Hepatocyte (in vitro differentiated cells): ENCODE data around the gene C1QTNF4. TPM values are rescaled to one million over a fixed set of nuclear protein-coding genes. Genes with fewer than 3 reads are reported as not detected.

Source experiments
- DNase-seq: peaks from one replicate; pipeline ENCODE4 v3.0.0-alpha.2; 2016; ENCODE audit warnings: low spot score
- H2AFZ ChIP-seq: fragments of 200-600 bp; sonication (generic); 2 replicates; pipeline ENCODE4 v1.6.0; 2016; ENCODE audit warnings: antibody characterized with exemption, mild to moderate bottlenecking
- H3K27ac ChIP-seq: fragments of 200-600 bp; sonication (generic); 2 replicates; pipeline ENCODE4 v1.5.1; 2016; ENCODE audit warnings: mild to moderate bottlenecking
- H3K27me3 ChIP-seq: fragments of 200-600 bp; sonication (generic); 2 replicates; pipeline ENCODE4 v1.6.1; 2016
- H3K36me3 ChIP-seq: fragments of 200-600 bp; sonication (generic); replicated peaks from 2 replicates; pipeline ENCODE4 v1.5.1; 2016; ENCODE audit warnings: low read depth; ENCODE audit not compliant: insufficient read depth
- H3K4me1 ChIP-seq: fragments of 200-600 bp; sonication (generic); 2 replicates; pipeline ENCODE4 v1.5.1; 2016; ENCODE audit warnings: mild to moderate bottlenecking, moderate library complexity; ENCODE audit not compliant: insufficient read depth
- H3K4me2 ChIP-seq: fragments of 200-600 bp; sonication (generic); 2 replicates; pipeline ENCODE4 v1.6.0; 2016
- H3K4me3 ChIP-seq: fragments of 200-600 bp; sonication (generic); 2 replicates; pipeline ENCODE4 v1.5.1; 2016; ENCODE audit warnings: mild to moderate bottlenecking
- H3K79me2 ChIP-seq: fragments of 200-600 bp; sonication (generic); 2 replicates; pipeline ENCODE4 v1.6.0; 2017; ENCODE audit warnings: mild to moderate bottlenecking
- H3K9me2 ChIP-seq: fragments of 200-600 bp; sonication (generic); replicated peaks from 2 replicates; pipeline ENCODE4 v1.6.0; 2017; ENCODE audit warnings: mild to moderate bottlenecking; ENCODE audit not compliant: insufficient read depth
- H3K9me3 ChIP-seq: fragments of 200-600 bp; sonication (generic); 2 replicates; pipeline ENCODE4 v1.5.1; 2016; ENCODE audit warnings: low read depth, mild to moderate bottlenecking
- H4K20me1 ChIP-seq: fragments of 200-600 bp; sonication (generic); 2 replicates; pipeline ENCODE4 v1.6.0; 2016; ENCODE audit warnings: mild to moderate bottlenecking; ENCODE audit not compliant: insufficient read depth, poor library complexity, severe bottlenecking
- EZH2 ChIP-seq: fragments of 200-600 bp; sonication (generic); IDR thresholded peaks from 2 replicates; pipeline ENCODE4 v1.6.1; 2016; ENCODE audit warnings: antibody characterized with exemption, mild to moderate bottlenecking, borderline replicate concordance
- EZH2phosphoT487 ChIP-seq: fragments of 200-600 bp; sonication (generic); IDR thresholded peaks from one replicate; pipeline ENCODE4 v1.6.1; 2018; ENCODE audit warnings: antibody characterized with exemption, mild to moderate bottlenecking, low read depth, moderate library complexity; ENCODE audit not compliant: unreplicated experiment, severe bottlenecking
- WGBS: methylation state at CpG from one replicate; pipeline ENCODE4 v1.1.6; 2016; ENCODE audit warnings: low lambda C conversion rate; ENCODE audit errors: missing lambda C conversion rate; 5-methylcytosine and 5-hydroxymethylcytosine counted together
- polyA plus RNA-seq: library from polyadenylated mRNA; unstranded; fragments of >200 nt; fragmentation: Nextera tagmentation; extraction: Ambion mirVana; gene quantifications from 2 replicates; pipeline ENCODE4 v1.2.1, GENCODE V29; 2016
- total RNA-seq: library from RNA; depleted of rRNA; stranded (reverse); fragments of >200 nt; gene quantifications from 2 replicates; pipeline ENCODE4 v1.2.3, GENCODE V29; 2014
- TF ChIP-seq, protein P1 (sequence below): fragments of 200-600 bp; sonication (generic); IDR thresholded peaks from 2 replicates; pipeline ENCODE4 v1.5.1; 2016; ENCODE audit warnings: antibody characterized with exemption, mild to moderate bottlenecking; ENCODE audit not compliant: poor library complexity

C1QTNF4 gene
- total and polyA plus RNA-seq, 2 experiments from 2014 or later: 0.50 to 0.73 TPM

DNA sequence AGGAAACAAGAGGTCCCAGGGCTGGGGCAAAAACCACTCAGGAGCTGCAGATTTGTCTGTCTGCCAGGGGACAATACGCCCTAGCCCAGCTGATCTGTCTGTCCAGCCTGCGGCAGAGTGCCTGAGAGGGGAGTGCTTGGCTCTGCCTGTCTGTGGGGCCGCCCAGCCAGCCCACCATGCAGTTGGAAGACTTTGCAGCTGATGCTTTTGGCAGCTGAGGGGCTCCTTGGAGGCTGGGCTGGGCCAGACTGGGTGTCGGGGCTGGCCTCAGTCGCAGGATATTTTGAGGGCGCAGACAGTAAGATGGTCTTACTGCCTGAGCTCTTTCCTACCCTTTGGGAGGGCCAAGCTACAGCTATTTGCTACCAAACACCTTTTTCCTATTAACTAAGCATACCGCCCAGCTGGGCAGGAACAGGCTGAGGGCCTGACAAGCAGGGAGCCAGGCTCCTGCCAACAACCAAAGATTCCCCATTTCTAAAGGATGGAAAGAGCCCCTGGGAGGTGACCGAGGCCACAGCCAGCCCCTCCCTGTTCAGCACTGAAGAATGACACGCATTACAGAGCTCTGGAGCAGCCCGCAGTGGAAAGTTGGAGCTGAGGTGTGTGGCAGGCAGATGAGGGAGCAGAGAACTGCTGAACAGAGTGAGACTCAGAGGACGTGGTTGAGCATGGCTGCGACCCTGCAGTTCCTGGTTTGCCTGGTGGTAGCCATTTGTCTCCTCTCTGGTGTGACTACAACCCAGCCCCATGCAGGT is 7.9 kb downstream of the C1QTNF4 start, which contains the start of gene FAM180B:
Gene FAM180B, plus strand, starts transcription at position 581 of the 758 bp plus-strand sequence. Its CDS starts 91 bp downstream, at position 672.
- Histone ChIP-seq H3K27me3 (no peaks in the 10 kb centered on the region), H3K4me3 (no peak within 1 kb of the TSS), H3K79me2 (peaks cover 3% of the 10 kb centered on the region), H3K4me2 (no peak within 1 kb of the TSS), H4K20me1 (no peaks in the 10 kb centered on the region), H3K4me1 (no peaks in the 10 kb centered on the region), H3K27ac (no peak within 1 kb of the TSS), H3K36me3 (no peaks in the 10 kb centered on the region), H2AFZ (no peak within 1 kb of the TSS), H3K9me3 (no peaks in the 10 kb centered on the region), H3K9me2 (no peaks in the 10 kb centered on the region)
- WGBS: 81% methylated on average over 12 of the region's 12 CpGs
- TF ChIP-seq, protein P1, sequence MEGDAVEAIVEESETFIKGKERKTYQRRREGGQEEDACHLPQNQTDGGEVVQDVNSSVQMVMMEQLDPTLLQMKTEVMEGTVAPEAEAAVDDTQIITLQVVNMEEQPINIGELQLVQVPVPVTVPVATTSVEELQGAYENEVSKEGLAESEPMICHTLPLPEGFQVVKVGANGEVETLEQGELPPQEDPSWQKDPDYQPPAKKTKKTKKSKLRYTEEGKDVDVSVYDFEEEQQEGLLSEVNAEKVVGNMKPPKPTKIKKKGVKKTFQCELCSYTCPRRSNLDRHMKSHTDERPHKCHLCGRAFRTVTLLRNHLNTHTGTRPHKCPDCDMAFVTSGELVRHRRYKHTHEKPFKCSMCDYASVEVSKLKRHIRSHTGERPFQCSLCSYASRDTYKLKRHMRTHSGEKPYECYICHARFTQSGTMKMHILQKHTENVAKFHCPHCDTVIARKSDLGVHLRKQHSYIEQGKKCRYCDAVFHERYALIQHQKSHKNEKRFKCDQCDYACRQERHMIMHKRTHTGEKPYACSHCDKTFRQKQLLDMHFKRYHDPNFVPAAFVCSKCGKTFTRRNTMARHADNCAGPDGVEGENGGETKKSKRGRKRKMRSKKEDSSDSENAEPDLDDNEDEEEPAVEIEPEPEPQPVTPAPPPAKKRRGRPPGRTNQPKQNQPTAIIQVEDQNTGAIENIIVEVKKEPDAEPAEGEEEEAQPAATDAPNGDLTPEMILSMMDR: no peak
- TF ChIP-seq EZH2phosphoT487: no peak
- TF ChIP-seq EZH2: no peak
- DNase-seq: no peak

DNA sequence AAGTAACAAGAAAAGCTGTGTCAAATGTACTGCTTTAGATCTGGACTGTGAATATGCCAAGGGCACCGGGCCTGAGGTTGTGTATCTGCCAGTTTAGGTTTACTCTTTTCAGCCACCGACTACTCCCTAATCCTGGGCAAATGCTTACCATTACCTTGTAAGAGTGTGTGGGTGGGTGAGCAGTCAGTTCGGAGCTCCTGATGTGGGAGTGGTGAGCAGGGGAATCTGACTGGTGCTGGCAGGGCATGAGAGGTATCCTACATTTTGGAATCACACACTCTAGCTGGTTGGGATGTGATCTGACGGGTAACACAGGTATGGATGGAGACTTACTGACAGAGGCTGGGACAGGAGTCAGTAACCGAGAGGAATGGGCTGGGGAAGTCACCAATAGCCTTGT is 10.4 kb downstream of the C1QTNF4 start:
- TF ChIP-seq, protein P1: no peak
- TF ChIP-seq EZH2 (no peak), EZH2phosphoT487 (no peak)
- Histone ChIP-seq H4K20me1 (no peaks in the 10 kb centered on the region), H3K4me2 (no peak overlapping the region), H2AFZ (no peak overlapping the region), H3K9me3 (no peaks in the 10 kb centered on the region), H3K27me3 (no peaks in the 10 kb centered on the region), H3K27ac (no peak overlapping the region), H3K4me3 (no peak overlapping the region), H3K36me3 (no peaks in the 10 kb centered on the region), H3K9me2 (no peaks in the 10 kb centered on the region), H3K79me2 (peaks cover 24% of the 10 kb centered on the region), H3K4me1 (no peaks in the 10 kb centered on the region)
- no peak for DNase-seq
- WGBS: 95% methylated on average over 5 of the region's 5 CpGs

DNA sequence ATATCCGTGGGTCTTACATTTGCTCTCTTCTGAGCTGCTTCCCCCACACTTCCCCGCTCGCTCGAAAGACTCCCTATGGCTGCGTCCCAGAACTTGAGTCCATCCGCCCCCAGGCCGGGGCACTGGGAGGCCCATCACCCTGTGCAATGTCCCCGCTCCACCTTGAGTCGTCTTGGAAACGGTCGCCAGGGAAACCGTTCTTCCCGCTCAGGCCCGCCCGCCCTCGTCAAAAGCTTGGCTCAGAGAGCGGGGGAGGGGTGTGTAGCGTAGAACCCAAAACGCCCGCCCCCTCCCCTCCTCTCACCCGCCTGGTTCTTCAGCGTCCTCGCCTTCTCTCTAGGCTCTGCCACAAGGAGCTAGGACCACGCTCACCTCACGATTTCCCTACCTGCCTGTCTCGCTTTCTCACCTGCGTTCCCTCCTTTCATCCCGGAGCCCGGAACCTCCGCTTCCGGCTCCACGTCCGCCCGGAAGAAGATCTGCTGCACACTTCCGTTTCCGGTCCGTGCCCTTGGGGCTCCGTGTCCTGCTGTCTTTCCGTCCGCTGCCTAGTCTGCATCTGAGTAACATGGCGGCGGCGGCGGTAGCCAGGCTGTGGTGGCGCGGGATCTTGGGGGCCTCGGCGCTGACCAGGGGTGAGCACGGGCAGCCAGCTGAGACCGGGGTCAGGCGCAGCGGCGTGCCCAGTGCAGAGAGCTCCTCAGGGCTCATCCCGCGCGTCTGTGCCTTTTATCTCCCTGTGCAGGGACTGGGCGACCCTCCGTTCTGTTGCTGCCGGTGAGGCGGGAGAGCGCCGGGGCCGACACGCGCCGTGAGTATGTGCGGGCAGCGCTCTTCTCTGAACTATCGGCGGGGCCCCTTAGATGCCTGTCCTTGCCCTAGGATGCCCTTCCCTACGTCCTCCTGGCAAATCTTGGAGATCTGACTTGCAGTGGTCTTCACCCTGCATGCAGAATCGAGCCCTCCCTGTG is 15.4 kb downstream of the C1QTNF4 start, which contains the start of the genes KBTBD4 and NDUFS3:
Gene KBTBD4, minus strand, starts transcription at position 447 of the 971 bp plus-strand sequence. Its CDS starts 19 bp downstream, at position 428.
Gene NDUFS3, plus strand, starts transcription at position 551 of the 971 bp plus-strand sequence. Its CDS starts 18 bp downstream, at position 569.
- H3K27me3 ChIP-seq: no peaks in the 10 kb centered on the region
- peaks cover 7% of the 10 kb centered on the region for H3K4me1 ChIP-seq
- peak; percentile 94 for DNase-seq
- TF ChIP-seq EZH2phosphoT487 (no peak), EZH2 (no peak)
- TF ChIP-seq, protein P1: no peak
- no peaks in the 10 kb centered on the region for H3K9me3 ChIP-seq
- 1% methylated on average over 63 of the region's 72 CpGs for WGBS
- no peaks in the 10 kb centered on the region for H4K20me1 ChIP-seq
- no peaks in the 10 kb centered on the region for H3K36me3 ChIP-seq
- H3K79me2 ChIP-seq: peaks cover 51% of the 10 kb centered on the region
- peak within 1 kb of the TSS; percentile 97 for H2AFZ ChIP-seq
- H3K27ac ChIP-seq: peak within 1 kb of the TSS; percentile 97
- no peaks in the 10 kb centered on the region for H3K9me2 ChIP-seq
- H3K4me2 ChIP-seq: peak within 1 kb of the TSS; percentile 99
- peak within 1 kb of the TSS; percentile 99 for H3K4me3 ChIP-seq
